GM18507 (cell line): Measurements from ENCODE around the gene CNGA2.
"Not testable (repeated sequence)": the region's sequence is repeated elsewhere in the genome, so short reads cannot be mapped to it uniquely, and the experiment has no call there.

Experiments used
- DNase-seq: peaks from one replicate; pipeline ENCODE4 v3.0.0; 2011; ENCODE audit warnings: low read depth; ENCODE audit not compliant: insufficient read length; ENCODE audit errors: extremely low spot score
- FAIRE-seq: peaks from 2 replicates; lab custom pipeline; 2011; peaks lifted over from hg19 to GRCh38; lab: Jason Lieb, UNC

The CNGA2 gene

GRCh38 chrX:151734446-151734845, at the start of gene CNGA2:
CNGA2 (plus strand) TSS chrX:151734746; CDS start chrX:151738484, 3,738 bp downstream.
- no peak for FAIRE-seq
- no peak for DNase-seq

DNA sequence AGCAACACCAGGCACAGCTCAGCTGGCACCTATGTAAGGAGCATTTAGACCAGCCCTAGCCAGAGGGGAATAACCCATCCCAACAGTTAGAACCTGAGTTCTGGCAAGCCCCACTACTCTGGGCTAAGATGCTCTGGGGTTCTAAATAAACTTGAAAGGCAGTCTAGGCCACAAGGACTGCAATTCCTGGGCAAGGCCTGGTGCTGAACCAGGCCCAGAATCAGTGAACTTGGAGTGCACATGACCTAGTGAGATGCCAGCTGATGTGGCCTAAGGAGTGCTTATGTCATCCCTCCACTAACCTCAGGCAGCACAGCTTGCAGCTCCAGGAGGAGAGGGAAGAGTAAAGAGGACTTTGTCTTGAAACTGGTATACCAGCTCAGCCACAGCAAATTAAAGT, 46.9 kb upstream of the CNGA2 start:
- DNase-seq = no peak
- FAIRE-seq = no peak

DNA sequence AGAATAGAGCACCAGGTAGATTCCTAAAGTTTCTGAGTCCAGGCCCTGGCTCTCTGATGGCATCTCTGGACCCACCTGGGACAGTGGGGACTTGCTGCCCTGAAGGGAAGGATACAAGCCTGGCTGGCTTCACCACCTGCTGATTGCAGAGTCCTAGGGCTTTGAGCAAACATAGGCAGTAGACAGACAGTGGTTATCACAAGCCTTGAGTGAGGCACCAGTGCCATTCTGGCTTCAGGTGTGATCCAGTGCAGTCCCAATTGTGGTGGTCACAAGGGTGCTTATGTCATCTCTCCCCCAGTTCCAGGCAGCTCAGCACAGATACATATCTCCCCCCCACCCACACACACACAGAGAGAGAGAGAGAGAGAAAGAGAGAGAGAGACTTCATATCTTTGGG, 45.9 kb upstream of the CNGA2 start:
- FAIRE-seq = no peak
- DNase-seq = no peak

DNA sequence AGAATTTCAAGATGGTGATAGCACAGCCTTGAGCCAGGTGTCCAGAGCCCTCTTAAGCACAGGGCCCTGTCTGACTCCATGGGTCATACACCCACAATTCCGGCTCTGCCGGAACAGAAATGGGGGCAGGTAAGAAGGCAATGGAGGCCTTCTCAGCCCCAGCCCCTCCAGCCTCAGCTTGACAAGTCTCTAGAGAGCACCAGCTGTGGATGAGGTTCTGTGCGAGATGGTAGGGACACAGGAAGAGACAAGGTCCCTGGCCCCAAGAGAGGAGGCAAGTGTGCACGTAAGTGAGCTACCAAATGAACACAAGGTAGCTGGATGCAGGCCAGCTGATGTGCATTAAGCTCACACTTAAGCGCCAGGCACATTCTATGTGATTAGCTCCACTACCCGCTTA, 41.7 kb upstream of the CNGA2 start:
- FAIRE-seq = no peak
- DNase-seq = no peak

DNA sequence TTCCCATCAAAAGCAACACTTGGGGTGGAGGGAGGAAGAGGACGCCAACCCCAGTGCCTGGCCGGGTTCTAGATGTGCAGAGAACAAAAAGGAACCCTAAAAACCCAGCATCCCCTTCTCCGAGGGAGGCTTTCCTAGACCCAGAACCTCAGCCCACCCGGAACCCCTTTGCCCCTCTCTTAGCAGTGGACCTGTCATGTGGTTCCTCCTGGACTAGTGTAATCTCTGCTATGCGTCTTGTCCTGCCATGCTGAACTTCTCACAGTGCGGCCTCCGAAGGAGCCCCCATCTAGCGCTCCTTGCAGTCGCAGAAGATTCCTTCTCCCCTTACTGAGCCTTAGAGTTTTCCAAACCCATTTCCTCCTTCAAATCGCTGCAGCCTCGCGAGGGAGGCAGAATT, 40.4 kb upstream of the CNGA2 start:
- no peak for FAIRE-seq

DNA sequence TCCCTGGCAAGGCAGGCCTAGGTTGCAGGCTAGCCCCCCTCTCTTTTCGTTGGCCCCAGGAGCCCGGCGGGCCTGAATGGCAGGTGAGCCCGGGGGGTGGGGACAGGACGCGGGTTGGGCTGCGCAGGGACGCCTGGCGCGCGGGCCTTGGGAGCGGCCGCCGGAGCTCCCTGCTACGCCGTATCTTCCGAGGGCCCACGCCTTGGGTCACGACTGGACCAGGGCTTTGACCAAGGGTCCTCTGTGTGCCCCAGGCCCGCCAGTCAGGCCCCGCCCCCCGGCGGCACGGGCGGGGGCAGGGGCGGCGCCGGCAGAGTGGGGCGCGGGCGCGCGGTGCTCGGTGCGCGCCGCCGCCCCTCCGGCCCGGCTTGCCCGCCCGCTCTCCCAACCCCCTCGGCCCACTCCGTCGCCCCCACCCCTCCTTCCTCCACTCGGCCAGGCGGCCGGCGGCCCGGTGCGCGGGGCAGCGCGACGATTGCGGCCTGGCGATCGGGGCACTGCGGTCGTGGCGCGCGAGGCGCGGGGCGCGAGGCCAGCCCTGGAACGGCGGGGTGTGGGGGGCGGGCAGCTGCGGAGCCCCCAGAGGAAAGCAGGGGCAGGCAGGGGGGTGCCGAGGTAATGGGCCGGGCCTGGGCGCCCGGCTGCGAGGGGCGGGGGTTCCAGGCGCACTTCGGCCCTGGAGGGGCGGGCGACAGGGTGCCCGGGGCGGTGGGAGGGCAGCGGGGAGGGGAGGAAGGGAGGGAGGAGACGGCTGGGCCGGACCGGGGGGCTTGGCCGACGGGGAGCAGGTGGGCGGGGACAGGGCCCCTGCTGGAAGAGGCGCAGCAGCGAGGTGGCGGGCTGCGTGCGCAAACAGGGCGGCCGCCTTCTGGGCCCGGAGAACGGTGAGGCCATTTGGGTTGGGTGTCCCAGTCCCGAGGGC, 39.6 kb upstream of the CNGA2 start, which contains the start of gene PRRG3:
TSS of gene PRRG3 (plus strand) at position 798 of the 922 bp plus-strand sequence. CDS start 3,357 bp downstream, outside the sequence.
- FAIRE-seq (no peak), DNase-seq (no peak)

More for the DNA sequence above, 40.4 kb upstream of the CNGA2 start:
- DNase-seq = no peak

DNA sequence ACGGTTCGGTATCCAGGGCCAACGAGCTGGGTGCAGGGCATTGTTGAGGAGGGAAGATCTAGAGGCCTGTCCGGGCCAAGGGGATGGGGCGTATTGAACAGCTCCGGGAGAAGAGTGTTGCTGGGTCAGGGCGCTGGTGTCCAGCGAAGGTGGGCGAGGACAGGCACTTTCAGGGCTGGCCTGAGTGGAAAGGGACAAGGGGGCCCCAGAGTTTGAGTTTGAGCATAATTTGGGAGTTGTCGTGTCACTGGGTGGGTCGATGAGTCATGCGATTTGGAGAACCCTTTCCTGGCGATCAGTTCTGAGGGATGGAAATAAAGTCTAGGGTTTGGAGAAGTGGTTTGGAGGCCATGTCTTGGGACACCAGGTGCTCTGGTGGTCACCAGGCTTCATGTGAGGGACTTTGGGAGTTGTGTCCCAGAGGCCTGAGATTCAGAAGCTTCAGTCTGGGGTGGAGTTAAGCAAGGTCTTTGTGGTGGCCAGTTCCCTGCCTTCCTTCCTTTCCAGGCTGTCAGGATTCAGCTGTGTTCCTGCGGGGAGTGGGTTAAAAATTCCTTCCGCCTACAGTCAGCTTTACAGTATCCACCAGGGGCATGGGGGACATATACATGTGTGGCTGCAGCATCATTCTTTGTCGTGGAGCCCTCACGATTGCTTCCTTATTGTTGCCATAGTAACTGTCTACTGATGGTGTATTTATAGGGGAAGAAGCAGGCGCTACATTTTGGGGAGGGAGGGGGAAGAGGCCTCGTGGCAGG, 38.8 kb upstream of the CNGA2 start:
- FAIRE-seq = no peak

DNA sequence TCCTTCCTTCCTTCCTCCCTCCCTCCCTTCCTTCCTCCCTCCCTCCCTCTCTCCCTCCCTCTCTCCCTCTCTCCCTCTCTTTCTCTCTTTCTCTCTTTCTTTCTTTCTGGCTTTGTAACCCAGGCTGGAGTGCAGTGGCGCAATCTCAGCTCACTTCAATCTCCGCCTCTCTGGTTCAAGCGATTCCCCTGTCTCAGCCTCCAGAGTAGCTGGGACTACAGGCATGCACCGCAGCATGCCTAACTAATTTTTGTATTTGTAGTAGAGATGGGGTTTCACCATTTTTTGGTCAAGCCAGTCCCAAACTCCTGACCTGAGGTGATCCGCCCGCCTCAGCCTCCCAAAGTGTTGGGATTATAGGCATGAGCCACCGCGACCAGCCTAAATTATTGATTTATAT, 37.5 kb upstream of the CNGA2 start:
- DNase-seq, FAIRE-seq: not testable (repeated sequence)

More for the DNA sequence above, 38.8 kb upstream of the CNGA2 start:
- DNase-seq = no peak

DNA sequence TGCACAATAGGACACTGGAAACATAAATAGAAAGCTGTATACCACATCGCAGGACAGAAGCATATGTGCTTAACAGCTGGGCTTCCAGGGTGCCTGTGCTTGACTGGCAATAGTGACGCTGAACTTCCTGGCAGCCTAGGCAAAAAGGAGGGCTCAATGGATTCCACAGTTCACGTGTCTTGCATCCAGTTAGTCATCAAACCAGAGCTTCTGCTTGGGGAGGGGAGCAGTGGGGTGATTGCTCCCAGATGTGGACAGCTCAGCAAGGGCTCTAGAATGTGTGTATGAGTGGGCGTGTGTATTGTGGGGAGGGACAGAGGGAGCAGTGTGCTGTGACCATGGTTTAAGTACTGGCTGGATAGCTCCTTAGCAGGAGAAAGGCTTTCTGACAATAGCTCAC, 37.0 kb upstream of the CNGA2 start:
- no peak for FAIRE-seq
- DNase-seq = no peak

- no peak for DNase-seq
- no peak for FAIRE-seq
These were observed 36.1 kb upstream of the CNGA2 start for GRCh38 chrX:151698485-151698884.

GRCh38 chrX:151699746-151700145, 34.8 kb upstream of the CNGA2 start:
- no peak for FAIRE-seq
- no peak for DNase-seq

DNA sequence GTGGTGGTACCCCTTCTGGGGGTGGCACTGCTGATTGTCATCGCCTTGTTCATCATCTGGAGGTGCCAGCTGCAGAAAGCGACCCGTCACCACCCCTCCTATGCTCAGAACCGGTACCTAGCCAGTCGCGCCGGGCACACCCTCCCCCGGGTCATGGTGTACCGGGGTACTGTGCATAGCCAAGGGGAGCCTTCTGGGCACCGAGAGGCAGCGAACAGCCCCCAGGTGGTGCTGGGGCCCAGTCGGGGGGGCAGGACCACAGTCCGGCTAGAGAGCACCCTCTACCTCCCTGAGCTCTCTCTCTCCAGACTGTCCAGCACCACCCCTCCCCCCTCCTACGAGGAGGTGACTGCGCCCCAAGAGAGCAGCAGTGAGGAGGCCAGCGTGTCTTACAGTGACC, 34.0 kb upstream of the CNGA2 start:
- DNase-seq (no peak), FAIRE-seq (no peak)

DNA sequence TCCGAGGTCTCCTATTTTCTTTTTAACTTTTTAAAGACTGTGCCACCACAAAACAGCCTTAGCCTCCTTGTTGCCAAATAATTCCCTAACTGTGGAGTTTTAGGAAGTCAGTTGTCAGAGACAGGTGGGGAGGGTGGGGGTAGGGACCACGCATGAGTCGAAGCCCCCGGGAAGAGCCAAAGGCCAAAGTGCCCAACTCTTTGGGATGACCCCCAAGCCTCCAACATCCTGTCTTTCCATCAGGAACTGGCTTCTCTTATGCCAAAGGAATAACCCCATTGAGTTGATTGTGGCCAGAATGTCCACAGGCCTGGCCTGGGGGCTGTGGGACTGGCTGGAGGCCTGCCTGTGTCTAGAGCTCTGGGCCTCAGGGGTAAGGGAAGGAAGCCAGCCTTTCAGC, 33.5 kb upstream of the CNGA2 start:
- FAIRE-seq (no peak), DNase-seq (no peak)

DNA sequence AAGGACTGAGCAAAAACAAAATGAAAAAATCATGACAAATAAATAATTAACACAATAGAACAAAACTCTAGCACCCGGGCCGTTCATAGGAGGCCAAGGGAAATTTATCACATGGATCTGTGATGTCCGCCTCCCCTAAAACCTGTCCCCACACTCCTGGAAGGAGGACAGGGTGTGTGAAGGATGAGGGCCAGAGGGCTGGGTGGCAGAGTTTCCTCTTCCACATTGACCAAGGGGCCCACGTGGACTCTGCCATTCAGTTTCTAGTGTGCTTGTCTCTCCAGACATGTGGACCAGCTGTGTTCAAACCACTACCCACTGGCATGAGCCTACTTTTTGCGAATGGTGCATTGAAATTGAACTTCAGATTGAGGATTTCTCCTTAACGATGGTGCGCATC, 33.0 kb upstream of the CNGA2 start:
- DNase-seq (no peak), FAIRE-seq (no peak)

DNA sequence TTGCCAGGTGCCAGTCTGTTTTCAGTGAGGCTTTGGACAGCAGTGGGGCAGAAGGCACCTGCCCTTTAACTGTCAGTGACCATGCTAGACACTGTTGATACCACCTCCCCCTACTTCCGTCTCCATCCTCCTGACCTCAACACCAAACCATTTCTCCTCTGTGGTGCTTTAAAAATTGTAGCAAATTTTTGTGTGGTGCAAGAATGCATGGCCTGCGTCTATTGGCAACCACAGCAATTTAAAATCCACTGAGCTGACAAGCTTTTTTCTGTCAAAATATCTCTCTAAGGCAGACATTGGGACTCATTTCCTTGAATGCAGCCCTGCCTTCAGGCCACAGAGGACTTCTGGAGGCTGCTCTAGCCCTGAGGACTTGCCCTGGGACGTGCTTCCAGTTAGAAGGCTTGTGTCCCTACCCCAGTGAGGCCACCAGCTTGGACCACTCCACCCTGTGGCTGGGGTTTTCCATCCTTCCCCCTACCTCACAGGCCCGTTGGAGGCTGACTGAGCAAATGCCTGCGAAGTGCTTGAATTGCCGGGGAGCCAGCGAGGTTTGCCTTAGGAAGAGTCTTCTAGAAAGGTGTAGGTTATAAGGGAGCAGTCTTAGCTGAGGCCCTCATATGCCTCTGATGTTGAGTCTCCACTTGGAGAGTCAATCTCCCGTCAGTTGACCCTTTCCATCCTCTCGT, 32.4 kb upstream of the CNGA2 start:
- FAIRE-seq = no peak
- DNase-seq = no peak

GRCh38 chrX:151702741-151703340, 31.7 kb upstream of the CNGA2 start:
- FAIRE-seq = no peak
- DNase-seq = no peak

GRCh38 chrX:151703487-151703886, 31.1 kb upstream of the CNGA2 start:
- FAIRE-seq = no peak
- DNase-seq = no peak

DNA sequence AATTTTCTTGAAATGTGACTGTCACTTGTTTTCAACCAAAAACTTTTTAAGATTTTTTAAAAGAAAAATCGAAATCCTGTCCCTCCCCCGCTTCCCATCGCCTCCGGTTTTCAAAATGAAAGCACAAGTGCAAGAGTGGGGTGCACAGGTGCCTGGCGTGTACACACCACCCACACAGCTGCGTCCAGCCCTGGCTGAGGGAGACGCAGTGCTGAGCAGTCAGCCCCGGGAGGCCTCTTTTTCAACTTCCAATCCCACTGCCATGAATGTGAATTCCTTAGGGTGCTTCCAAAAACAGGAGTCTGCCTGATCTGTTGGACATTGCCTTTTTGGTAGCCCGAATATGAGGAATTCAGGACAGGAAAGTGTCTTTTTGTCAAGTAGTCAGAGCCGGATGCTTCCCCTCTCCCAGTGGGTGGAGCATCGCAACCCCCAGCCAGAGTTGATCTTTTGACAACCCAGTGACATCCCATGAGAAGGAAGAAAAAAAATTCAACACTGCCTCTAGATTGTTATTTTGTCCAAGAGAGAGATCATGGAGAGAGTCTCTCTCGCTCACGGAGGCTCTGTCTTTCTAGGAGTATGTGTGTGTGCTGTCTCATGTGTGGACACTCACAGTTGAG, 30.4 kb upstream of the CNGA2 start:
- no peak for FAIRE-seq
- DNase-seq = no peak

DNA sequence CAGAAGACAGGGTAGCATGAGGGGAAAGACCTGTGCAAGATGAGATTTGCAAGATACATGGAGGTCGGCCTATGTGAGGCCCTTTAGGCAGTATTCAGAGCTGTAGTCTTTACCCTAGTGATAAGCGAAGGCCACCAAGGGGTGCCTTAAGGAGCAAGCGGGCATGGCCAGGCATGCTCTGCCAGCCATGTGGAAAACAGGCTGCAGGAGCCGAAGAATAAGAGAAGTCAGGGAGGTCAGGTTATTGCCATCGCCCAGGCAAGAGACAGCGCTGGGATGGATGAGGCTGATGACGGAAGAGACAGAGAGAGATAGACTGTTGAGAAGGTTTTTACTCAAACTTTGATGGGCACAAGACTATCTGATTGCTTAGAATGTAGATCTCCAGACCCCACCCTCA, 25.7 kb upstream of the CNGA2 start:
- FAIRE-seq (no peak), DNase-seq (no peak)
